H1 (cell line): ENCODE data around the gene SEL1L2.

Experiments
- CTCF ChIP-seq, 3 experiments: IDR thresholded peaks; 1 replicate in 2 of 3; 2 replicates in 1 of 3; pipeline versions ENCODE4 v1.5.1 to v1.6.1; 2011; ENCODE audit warnings: low read length in 3 of 3, mild to moderate bottlenecking in 3 of 3, inconsistent platforms in 2 of 3, low read depth in 1 of 3, moderate library complexity in 1 of 3; ENCODE audit not compliant: insufficient read depth in 1 of 3; ENCODE audit errors: control extremely low read depth in 1 of 3
- FOSL1 ChIP-seq: IDR thresholded peaks from 2 replicates; pipeline ENCODE4 v1.6.1; 2011; ENCODE audit warnings: mild to moderate bottlenecking, low read depth, low read length, moderate library complexity; ENCODE audit not compliant: insufficient read depth
- JUN ChIP-seq: IDR thresholded peaks from 2 replicates; pipeline ENCODE4 v1.6.1; 2011; ENCODE audit warnings: low read depth, mild to moderate bottlenecking, improper control_type of control experiment, low read length
- SUZ12 ChIP-seq: fragments of 200-600 bp; sonication (generic); IDR thresholded peaks from 2 replicates; pipeline ENCODE4 v1.6.1; 2012; ENCODE audit warnings: mild to moderate bottlenecking, inconsistent platforms, low read length, moderate library complexity, mixed read lengths
- TCF12 ChIP-seq: IDR thresholded peaks from 2 replicates; pipeline ENCODE4 v1.6.1; 2011; ENCODE audit warnings: low read depth, mild to moderate bottlenecking, low read length

- no peak for TF ChIP-seq TCF12
- no peak for TF ChIP-seq FOSL1
- TF ChIP-seq SUZ12, result no peak
- TF ChIP-seq CTCF (IDR thresholded peaks at IDR 0.05; ENCODE audit: control extremely low read depth in 1 of 3, insufficient read depth in 1 of 3, low read depth in 1 of 3, low read length in 3 of 3), result no peak
- no peak for TF ChIP-seq JUN
These were observed 150.3 kb downstream of the SEL1L2 start for GRCh38 chr20:13840093-13840465.
